Measurements from ENCODE around the gene SLC6A3.
"Not testable (repeated sequence)": the region's sequence is repeated elsewhere in the genome, so short reads cannot be mapped to it uniquely, and the experiment has no call there.

The SLC6A3 gene

GRCh38 chr5:1464096-1464446 lies 18.8 kb upstream of the SLC6A3 start:
- H3K9me3 Mint-ChIP-seq, result peaks cover 24% of the 10 kb centered on the region
- intact Hi-C loops (cut with micrococcal nuclease), result no loop called here
- H3K27me3 Mint-ChIP-seq, result no peaks in the 10 kb centered on the region
- no peaks in the 10 kb centered on the region for H3K4me1 Mint-ChIP-seq (ENCODE audit: low read depth)
- no peak overlapping the region for H3K4me3 Mint-ChIP-seq
- H3K27ac Mint-ChIP-seq, result no peak overlapping the region
- peaks cover 96% of the 10 kb centered on the region for H3K36me3 Mint-ChIP-seq (ENCODE audit: low read depth)

- no peak overlapping the region for H3K4me3 Mint-ChIP-seq
- H3K9me3 Mint-ChIP-seq, result peaks cover 25% of the 10 kb centered on the region
- H3K27ac Mint-ChIP-seq, result no peak overlapping the region
- H3K36me3 Mint-ChIP-seq (ENCODE audit: low read depth), result peaks cover 91% of the 10 kb centered on the region
- H3K4me1 Mint-ChIP-seq (ENCODE audit: low read depth), result no peaks in the 10 kb centered on the region
- intact Hi-C loops (cut with micrococcal nuclease), result no loop called here
- no peaks in the 10 kb centered on the region for H3K27me3 Mint-ChIP-seq
Observed at GRCh38 chr5:1463326-1464095, 18.3 kb upstream of the SLC6A3 start.

GRCh38 chr5:1462358-1462757 lies 17.1 kb upstream of the SLC6A3 start:
- peaks cover 36% of the 10 kb centered on the region for H3K9me3 Mint-ChIP-seq
- H3K4me1 Mint-ChIP-seq (ENCODE audit: low read depth), result no peaks in the 10 kb centered on the region
- H3K27me3 Mint-ChIP-seq, result no peaks in the 10 kb centered on the region
- no peak overlapping the region for H3K27ac Mint-ChIP-seq
- intact Hi-C loops (cut with micrococcal nuclease), result no loop called here
- H3K4me3 Mint-ChIP-seq, result no peak overlapping the region
- H3K36me3 Mint-ChIP-seq (ENCODE audit: low read depth), result peaks cover 85% of the 10 kb centered on the region

GRCh38 chr5:1461396-1461795 lies 16.2 kb upstream of the SLC6A3 start:
- no peaks in the 10 kb centered on the region for H3K27me3 Mint-ChIP-seq
- no peak overlapping the region for H3K27ac Mint-ChIP-seq

GRCh38 chr5:1460054-1460682 lies 14.9 kb upstream of the SLC6A3 start:
- peaks cover under 1% of the 10 kb centered on the region for H3K27me3 Mint-ChIP-seq
- H3K36me3 Mint-ChIP-seq (ENCODE audit: low read depth), result peaks cover 63% of the 10 kb centered on the region
- peaks cover 42% of the 10 kb centered on the region for H3K9me3 Mint-ChIP-seq
- no peak overlapping the region for H3K27ac Mint-ChIP-seq
- H3K4me3 Mint-ChIP-seq, result no peak overlapping the region
- intact Hi-C loops (cut with micrococcal nuclease), result no loop called here
- no peaks in the 10 kb centered on the region for H3K4me1 Mint-ChIP-seq (ENCODE audit: low read depth)

More at GRCh38 chr5:1461396-1461795, 16.2 kb upstream of the SLC6A3 start:
- H3K9me3 Mint-ChIP-seq, result peaks cover 43% of the 10 kb centered on the region
- no peaks in the 10 kb centered on the region for H3K4me1 Mint-ChIP-seq (ENCODE audit: low read depth)
- peaks cover 75% of the 10 kb centered on the region for H3K36me3 Mint-ChIP-seq (ENCODE audit: low read depth)
- intact Hi-C loops (cut with micrococcal nuclease), result no loop called here
- H3K4me3 Mint-ChIP-seq, result no peak overlapping the region

- intact Hi-C loops (cut with micrococcal nuclease); H3K27me3 Mint-ChIP-seq; H3K27ac Mint-ChIP-seq; H3K4me3 Mint-ChIP-seq; H3K4me1 Mint-ChIP-seq (ENCODE audit: low read depth): not testable (repeated sequence)
- Mint-ChIP-seq H3K9me3 (peaks cover 42% of the 10 kb centered on the region), H3K36me3 (ENCODE audit: low read depth) (peaks cover 55% of the 10 kb centered on the region)
Observed at GRCh38 chr5:1459435-1459834, 14.2 kb upstream of the SLC6A3 start.

- Mint-ChIP-seq H3K27me3 (peaks cover 23% of the 10 kb centered on the region), H3K9me3 (peaks cover 59% of the 10 kb centered on the region), H3K36me3 (ENCODE audit: low read depth) (peaks cover 24% of the 10 kb centered on the region)
- H3K4me1 Mint-ChIP-seq (ENCODE audit: low read depth); H3K4me3 Mint-ChIP-seq; H3K27ac Mint-ChIP-seq; intact Hi-C loops (cut with micrococcal nuclease): not testable (repeated sequence)
Observed at GRCh38 chr5:1456110-1456881, 11.1 kb upstream of the SLC6A3 start.

GRCh38 chr5:1453613-1454012 lies 8.4 kb upstream of the SLC6A3 start:
- H3K36me3 Mint-ChIP-seq (ENCODE audit: low read depth), result peaks cover 6% of the 10 kb centered on the region

GRCh38 chr5:1449081-1449630 lies 3.9 kb upstream of the SLC6A3 start:
- peaks cover 75% of the 10 kb centered on the region for H3K27me3 Mint-ChIP-seq
- no peak overlapping the region for H3K4me3 Mint-ChIP-seq
- no peaks in the 10 kb centered on the region for H3K36me3 Mint-ChIP-seq (ENCODE audit: low read depth)
- H3K4me1 Mint-ChIP-seq (ENCODE audit: low read depth), result peaks cover 5% of the 10 kb centered on the region
- intact Hi-C loops (cut with micrococcal nuclease), result no loop called here
- H3K9me3 Mint-ChIP-seq, result peaks cover 15% of the 10 kb centered on the region
- no peak overlapping the region for H3K27ac Mint-ChIP-seq

More at GRCh38 chr5:1453613-1454012, 8.4 kb upstream of the SLC6A3 start:
- Mint-ChIP-seq H3K4me3 (no peak overlapping the region), H3K27ac (no peak overlapping the region), H3K9me3 (peaks cover 59% of the 10 kb centered on the region), H3K27me3 (peaks cover 41% of the 10 kb centered on the region), H3K4me1 (ENCODE audit: low read depth) (no peaks in the 10 kb centered on the region)
- intact Hi-C loops (cut with micrococcal nuclease), result no loop called here

GRCh38 chr5:1448511-1449011 lies 3.3 kb upstream of the SLC6A3 start:
- peaks cover 77% of the 10 kb centered on the region for H3K27me3 Mint-ChIP-seq
- no peak overlapping the region for H3K4me3 Mint-ChIP-seq
- peaks cover 5% of the 10 kb centered on the region for H3K4me1 Mint-ChIP-seq (ENCODE audit: low read depth)

GRCh38 chr5:1447671-1448361 lies 2.6 kb upstream of the SLC6A3 start:
- Mint-ChIP-seq H3K27ac (no peak overlapping the region), H3K36me3 (ENCODE audit: low read depth) (no peaks in the 10 kb centered on the region), H3K27me3 (peaks cover 77% of the 10 kb centered on the region), H3K9me3 (peaks cover 2% of the 10 kb centered on the region), H3K4me3 (no peak overlapping the region), H3K4me1 (ENCODE audit: low read depth) (peaks cover 5% of the 10 kb centered on the region)
- intact Hi-C loops (cut with micrococcal nuclease), result no loop called here

More at GRCh38 chr5:1448511-1449011, 3.3 kb upstream of the SLC6A3 start:
- Mint-ChIP-seq H3K36me3 (ENCODE audit: low read depth) (no peaks in the 10 kb centered on the region), H3K27ac (no peak overlapping the region), H3K9me3 (peaks cover 10% of the 10 kb centered on the region)
- intact Hi-C loops (cut with micrococcal nuclease), result no loop called here

GRCh38 chr5:1446602-1447343 lies 1.5 kb upstream of the SLC6A3 start:
- Mint-ChIP-seq H3K4me1 (ENCODE audit: low read depth) (peaks cover 5% of the 10 kb centered on the region), H3K27me3 (peaks cover 80% of the 10 kb centered on the region), H3K36me3 (ENCODE audit: low read depth) (no peaks in the 10 kb centered on the region), H3K27ac (no peak overlapping the region), H3K4me3 (no peak overlapping the region), H3K9me3 (no peaks in the 10 kb centered on the region)
- intact Hi-C loops (cut with micrococcal nuclease), result no loop called here
